ENCODE results near the gene SPG7. TPM values are rescaled to one million over a fixed set of nuclear protein-coding genes. Genes with fewer than 3 reads are reported as not detected.

Gene SPG7
- total RNA-seq, 1 experiment from 2014 or later: 141 TPM

DNA sequence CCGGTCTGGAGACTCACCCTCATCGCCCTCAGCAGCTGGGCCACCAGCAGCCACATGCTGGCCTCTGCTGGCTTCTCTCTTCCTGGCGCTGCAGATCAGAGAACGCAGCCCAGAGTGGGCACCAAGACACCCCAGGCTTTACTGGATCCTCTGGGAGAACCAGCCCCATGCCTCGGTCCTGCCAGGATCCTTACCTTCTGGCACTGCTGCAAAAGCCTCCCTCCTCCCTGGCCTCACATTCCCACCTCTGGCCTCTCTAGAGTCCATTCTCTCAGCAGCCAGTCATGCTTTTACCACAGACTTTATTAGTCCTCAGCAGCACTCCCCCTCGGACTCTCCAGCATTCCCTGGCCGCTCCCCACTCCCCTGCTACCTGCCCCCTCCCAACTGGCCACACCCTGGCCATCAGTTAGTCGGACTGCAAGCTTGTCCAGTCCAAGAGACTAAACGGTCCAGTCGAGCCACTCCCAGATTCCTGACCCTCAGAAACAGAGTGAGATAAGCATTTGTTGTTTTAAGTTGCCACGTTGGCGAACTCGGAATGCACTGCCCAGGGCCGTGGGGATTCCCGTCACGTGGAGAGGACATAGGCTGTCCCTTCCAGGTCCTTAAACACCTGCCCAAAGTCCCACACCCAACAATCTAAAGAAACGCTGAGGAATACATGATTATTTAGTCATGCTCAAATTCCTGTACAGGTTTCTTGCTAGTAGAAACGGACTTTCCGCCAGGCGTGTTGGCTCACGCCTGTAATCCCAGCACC, 5.9 kb upstream of the SPG7 start (continued):
- TF ChIP-seq, protein P1, sequence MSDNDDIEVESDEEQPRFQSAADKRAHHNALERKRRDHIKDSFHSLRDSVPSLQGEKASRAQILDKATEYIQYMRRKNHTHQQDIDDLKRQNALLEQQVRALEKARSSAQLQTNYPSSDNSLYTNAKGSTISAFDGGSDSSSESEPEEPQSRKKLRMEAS (CRISPR knock-in tag; IDR thresholded peaks at IDR 0.05): no peak
- no peak for TF ChIP-seq ATF1 (CRISPR knock-in tag; IDR thresholded peaks at IDR 0.05)
- no peak for TF ChIP-seq JAZF1 (CRISPR knock-in tag; IDR thresholded peaks at IDR 0.05)
- TF ChIP-seq, protein P2, sequence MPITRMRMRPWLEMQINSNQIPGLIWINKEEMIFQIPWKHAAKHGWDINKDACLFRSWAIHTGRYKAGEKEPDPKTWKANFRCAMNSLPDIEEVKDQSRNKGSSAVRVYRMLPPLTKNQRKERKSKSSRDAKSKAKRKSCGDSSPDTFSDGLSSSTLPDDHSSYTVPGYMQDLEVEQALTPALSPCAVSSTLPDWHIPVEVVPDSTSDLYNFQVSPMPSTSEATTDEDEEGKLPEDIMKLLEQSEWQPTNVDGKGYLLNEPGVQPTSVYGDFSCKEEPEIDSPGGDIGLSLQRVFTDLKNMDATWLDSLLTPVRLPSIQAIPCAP (CRISPR knock-in tag; IDR thresholded peaks at IDR 0.05): no peak
- TF ChIP-seq RORB (CRISPR knock-in tag; IDR thresholded peaks at IDR 0.05): no peak
- TF ChIP-seq, protein P3, sequence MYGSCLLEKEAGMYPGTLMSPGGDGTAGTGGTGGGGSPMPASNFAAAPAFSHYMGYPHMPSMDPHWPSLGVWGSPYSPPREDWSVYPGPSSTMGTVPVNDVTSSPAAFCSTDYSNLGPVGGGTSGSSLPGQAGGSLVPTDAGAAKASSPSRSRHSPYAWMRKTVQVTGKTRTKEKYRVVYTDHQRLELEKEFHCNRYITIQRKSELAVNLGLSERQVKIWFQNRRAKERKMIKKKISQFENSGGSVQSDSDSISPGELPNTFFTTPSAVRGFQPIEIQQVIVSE (CRISPR knock-in tag; IDR thresholded peaks at IDR 0.05; ENCODE audit: borderline replicate concordance): no peak
- TF ChIP-seq SP1 (CRISPR knock-in tag; conservative IDR thresholded peaks at IDR 0.05): no peak
- no peak for TF ChIP-seq TEAD4 (CRISPR knock-in tag; IDR thresholded peaks at IDR 0.05)
- TF ChIP-seq NFE2L1 (CRISPR knock-in tag; IDR thresholded peaks at IDR 0.05): no peak

DNA sequence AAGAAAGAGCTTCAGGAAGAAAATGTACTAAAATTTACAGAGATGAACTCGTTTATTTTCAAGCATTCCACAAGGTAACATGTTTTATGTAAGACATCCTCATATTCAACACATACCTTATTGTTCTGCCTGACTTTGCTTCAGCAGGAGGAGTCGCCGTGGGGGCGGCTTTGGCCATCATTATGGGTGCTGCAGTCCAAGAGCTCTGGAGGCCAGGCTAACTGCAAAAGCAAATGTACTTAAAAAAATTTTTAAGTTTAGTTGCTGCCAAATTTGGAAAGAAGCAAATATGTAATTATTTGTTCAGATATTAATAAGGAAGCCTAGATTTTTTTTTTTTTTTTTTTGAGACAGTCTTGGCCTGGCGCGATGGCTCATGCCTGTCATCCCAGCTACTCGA, 4.1 kb upstream of the SPG7 start:
- TF ChIP-seq TP53 (CRISPR knock-in tag; IDR thresholded peaks at IDR 0.05) (no peak), NFYB (CRISPR knock-in tag; conservative IDR thresholded peaks at IDR 0.05; ENCODE audit: low read depth) (no peak), FOXK1 (CRISPR knock-in tag; IDR thresholded peaks at IDR 0.05) (no peak), HMGA2 (CRISPR knock-in tag; IDR thresholded peaks at IDR 0.05) (no peak), EMX1 (CRISPR knock-in tag; IDR thresholded peaks at IDR 0.05) (no peak), ZNF232 (CRISPR knock-in tag; IDR thresholded peaks at IDR 0.05) (no peak), ZNF671 (CRISPR knock-in tag; IDR thresholded peaks at IDR 0.05) (no peak), MYBL2 (CRISPR knock-in tag; IDR thresholded peaks at IDR 0.05) (no peak)
- TF ChIP-seq, protein P4, sequence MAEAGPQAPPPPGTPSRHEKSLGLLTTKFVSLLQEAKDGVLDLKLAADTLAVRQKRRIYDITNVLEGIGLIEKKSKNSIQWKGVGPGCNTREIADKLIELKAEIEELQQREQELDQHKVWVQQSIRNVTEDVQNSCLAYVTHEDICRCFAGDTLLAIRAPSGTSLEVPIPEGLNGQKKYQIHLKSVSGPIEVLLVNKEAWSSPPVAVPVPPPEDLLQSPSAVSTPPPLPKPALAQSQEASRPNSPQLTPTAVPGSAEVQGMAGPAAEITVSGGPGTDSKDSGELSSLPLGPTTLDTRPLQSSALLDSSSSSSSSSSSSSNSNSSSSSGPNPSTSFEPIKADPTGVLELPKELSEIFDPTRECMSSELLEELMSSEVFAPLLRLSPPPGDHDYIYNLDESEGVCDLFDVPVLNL (CRISPR knock-in tag; IDR thresholded peaks at IDR 0.05; ENCODE audit: borderline replicate concordance, low read depth): no peak
- TF ChIP-seq, protein P5, sequence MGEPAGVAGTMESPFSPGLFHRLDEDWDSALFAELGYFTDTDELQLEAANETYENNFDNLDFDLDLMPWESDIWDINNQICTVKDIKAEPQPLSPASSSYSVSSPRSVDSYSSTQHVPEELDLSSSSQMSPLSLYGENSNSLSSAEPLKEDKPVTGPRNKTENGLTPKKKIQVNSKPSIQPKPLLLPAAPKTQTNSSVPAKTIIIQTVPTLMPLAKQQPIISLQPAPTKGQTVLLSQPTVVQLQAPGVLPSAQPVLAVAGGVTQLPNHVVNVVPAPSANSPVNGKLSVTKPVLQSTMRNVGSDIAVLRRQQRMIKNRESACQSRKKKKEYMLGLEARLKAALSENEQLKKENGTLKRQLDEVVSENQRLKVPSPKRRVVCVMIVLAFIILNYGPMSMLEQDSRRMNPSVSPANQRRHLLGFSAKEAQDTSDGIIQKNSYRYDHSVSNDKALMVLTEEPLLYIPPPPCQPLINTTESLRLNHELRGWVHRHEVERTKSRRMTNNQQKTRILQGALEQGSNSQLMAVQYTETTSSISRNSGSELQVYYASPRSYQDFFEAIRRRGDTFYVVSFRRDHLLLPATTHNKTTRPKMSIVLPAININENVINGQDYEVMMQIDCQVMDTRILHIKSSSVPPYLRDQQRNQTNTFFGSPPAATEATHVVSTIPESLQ (CRISPR knock-in tag; IDR thresholded peaks at IDR 0.05): no peak
- TF ChIP-seq, protein P6, sequence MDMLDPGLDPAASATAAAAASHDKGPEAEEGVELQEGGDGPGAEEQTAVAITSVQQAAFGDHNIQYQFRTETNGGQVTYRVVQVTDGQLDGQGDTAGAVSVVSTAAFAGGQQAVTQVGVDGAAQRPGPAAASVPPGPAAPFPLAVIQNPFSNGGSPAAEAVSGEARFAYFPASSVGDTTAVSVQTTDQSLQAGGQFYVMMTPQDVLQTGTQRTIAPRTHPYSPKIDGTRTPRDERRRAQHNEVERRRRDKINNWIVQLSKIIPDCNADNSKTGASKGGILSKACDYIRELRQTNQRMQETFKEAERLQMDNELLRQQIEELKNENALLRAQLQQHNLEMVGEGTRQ (CRISPR knock-in tag; IDR thresholded peaks at IDR 0.05): no peak
- Mint-ChIP-seq H3K36me3 (no peaks in the 10 kb centered on the region), H3K27ac (no peak overlapping the region), H3K4me1 (peaks cover 4% of the 10 kb centered on the region; the same call in 1 of the 2 replicates), H3K9me3 (0 out of 2 replicates have a peak, but pooled peaks cover 3% of the 10 kb centered on the region), H3K4me3 (no peak overlapping the region), H3K27me3 (ENCODE audit: low read depth) (peaks cover 7% of the 10 kb centered on the region; the same call in 1 of the 2 replicates)
- POLR2A ChIA-PET: no interaction called here
- no peak for ATAC-seq
- CTCF ChIA-PET: interaction anchor here (1.4 kb wide), 1 partner anchor 211 kb away, joined by 3 read pairs; no protein-coding TSS in a partner anchor
- DNase-seq (ENCODE audit: low spot score): no peak

Measured in WTC11 (cell line).